GM18505 (cell line): ENCODE data around the gene GRAMD2A.

Experiments
- ATAC-seq: cut with Tn5 transposase; IDR thresholded peaks from one replicate; pipeline ENCODE4 v1.9.1; 2021; ENCODE audit not compliant: unreplicated experiment
- POLR2A ChIP-seq: IDR thresholded peaks from 4 replicates; pipeline ENCODE4 v1.6.1; 2011; ENCODE audit warnings: borderline replicate concordance; ENCODE audit not compliant: insufficient read depth, insufficient read length; ENCODE audit errors: extremely low read depth

GRAMD2A gene

GRCh38 chr15:72230197-72231065 is 32.8 kb upstream of the GRAMD2A start:
- no peak for ATAC-seq
- no peak for TF ChIP-seq POLR2A

GRCh38 chr15:72229947-72230196 is 32.3 kb upstream of the GRAMD2A start:
- no peak for TF ChIP-seq POLR2A

DNA sequence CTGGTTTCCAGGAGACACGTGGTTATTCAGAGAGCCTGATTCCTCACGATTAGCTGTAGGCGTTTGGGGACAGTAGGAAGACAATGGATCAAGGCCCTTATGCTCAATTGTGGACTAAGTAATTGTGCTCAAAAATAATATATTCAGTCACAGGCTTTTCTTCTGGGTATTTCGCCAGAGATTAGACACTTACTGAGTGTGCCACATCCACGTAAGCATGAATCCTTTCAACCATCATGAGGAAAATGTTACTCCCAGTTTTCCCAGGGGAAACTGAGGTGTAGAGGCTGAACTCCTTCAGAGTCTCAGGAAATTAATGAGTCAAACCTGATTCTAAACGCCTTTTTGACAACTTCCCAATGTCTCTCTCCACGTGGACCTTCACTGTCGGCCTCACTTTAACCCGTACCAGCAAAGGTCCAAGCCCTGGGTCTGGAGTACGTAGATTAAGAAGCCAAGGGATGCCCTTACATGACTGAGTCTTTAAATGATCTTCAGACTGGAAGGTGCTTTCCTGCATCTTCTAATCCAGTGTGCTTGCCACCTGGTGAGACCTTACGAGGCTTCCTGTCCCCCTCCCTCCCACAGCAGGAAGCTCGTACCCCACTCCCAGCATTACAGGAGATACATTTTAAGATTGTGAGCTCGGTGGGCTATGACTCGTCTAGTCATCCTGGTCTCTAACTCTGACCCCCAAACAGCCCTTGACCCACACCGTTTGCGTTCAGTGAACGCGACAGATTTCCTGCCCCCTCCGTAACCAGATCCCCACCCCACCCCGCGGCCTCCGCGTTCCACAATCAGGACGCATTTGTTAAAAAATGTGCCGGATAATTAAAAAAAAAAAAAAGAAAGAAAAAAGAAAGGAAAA is 31.7 kb upstream of the GRAMD2A start:
- TF ChIP-seq POLR2A = peak; percentile 46

More at GRCh38 chr15:72229947-72230196, 32.3 kb upstream of the GRAMD2A start:
- no peak for ATAC-seq

GRCh38 chr15:72227720-72228119 is 30.1 kb upstream of the GRAMD2A start:
- no peak for ATAC-seq

More for the DNA sequence above, 31.7 kb upstream of the GRAMD2A start:
- no peak for ATAC-seq

DNA sequence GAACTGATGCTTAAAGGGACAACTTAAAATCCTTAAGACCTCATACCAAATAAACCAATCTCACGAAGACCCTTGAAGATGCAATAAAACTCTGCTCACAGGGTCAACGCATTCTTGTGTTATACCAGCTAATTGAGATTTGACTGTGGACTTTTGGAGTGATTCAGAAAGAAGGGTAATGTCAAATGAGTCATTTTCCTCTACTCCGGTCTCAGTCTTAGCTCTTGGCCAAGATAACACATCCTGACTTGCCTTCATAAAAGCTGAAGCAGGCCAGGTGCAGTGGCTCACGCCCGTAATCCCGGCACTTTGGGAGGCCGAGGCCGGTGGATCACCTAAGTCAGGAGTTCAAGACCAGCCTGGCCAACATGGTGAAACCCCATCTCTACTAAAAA is 29.6 kb upstream of the GRAMD2A start:
- no peak for TF ChIP-seq POLR2A
- no peak for ATAC-seq

More at GRCh38 chr15:72227720-72228119, 30.1 kb upstream of the GRAMD2A start:
- no peak for TF ChIP-seq POLR2A

- no peak for TF ChIP-seq POLR2A
- ATAC-seq = no peak
Observed at GRCh38 chr15:72223278-72223677, 25.7 kb upstream of the GRAMD2A start.

DNA sequence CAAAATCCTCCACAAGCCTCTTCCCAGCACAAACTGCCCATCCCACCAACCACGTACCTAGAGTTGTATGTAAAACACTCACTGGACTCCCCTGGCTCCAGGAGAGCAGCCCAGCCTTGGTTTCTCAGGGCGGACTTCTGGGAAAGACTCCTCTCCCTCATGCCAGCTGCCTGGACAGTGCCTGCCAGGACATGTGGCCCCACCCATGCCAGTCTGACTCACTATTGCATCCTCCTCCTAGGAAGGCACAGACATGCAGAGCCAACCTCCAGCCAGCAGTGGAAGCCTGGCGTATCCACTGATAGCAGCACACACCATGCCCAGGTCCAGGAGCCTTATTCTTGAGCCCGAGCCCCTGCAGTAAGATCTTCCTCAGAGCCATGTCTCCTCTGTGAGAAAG is 24.8 kb upstream of the GRAMD2A start:
- ATAC-seq = no peak
- no peak for TF ChIP-seq POLR2A

- TF ChIP-seq POLR2A = no peak
- ATAC-seq = no peak
Observed at GRCh38 chr15:72220687-72221086, 23.1 kb upstream of the GRAMD2A start.

DNA sequence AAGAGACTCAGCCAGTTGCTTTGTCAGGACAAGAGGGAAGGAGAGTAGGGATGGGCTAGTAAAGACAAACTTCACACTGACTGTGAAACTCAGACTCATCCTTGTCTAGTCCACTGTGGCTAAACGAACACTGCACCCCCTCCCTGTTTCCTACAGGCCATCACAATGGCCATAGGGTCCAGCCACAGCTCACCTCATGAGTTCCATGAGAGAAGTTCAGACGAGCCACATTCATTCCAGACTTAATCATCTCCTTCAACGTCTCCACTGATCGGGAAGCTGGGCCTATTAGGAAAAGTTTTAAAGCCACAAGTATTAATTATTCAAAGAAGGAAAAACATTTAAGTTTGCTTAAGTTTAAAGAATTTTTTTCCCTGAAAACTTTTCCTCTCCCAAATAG is 19.6 kb upstream of the GRAMD2A start:
- ATAC-seq = no peak
- no peak for TF ChIP-seq POLR2A

GRCh38 chr15:72216079-72216478 is 18.5 kb upstream of the GRAMD2A start:
- TF ChIP-seq POLR2A = no peak
- no peak for ATAC-seq

DNA sequence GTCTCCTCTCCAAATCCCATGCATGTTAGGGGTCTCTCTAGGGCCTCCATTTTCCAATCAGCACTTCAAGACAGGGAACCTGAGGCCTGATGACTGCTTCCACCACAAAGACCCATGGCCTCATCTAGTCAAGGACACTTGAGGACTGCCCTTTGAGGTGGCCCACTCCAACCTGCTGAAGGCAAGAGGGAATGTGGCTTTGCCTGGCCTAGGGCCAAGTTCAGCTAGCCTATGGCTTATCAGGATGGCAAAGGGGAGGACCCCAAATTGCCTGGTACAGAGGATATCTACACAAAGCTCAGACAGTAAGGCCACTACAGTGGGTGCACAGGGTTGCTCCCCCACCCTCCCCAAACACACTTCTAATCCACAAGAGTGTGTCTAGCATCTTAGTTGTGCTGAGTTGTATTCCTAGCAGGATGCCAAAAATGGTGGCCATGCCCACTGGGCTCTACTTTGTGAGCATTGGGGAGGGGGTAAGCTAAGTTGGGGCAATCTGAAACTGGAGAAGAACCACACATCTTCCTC is 10.0 kb upstream of the GRAMD2A start:
- no peak for TF ChIP-seq POLR2A
- ATAC-seq = no peak

DNA sequence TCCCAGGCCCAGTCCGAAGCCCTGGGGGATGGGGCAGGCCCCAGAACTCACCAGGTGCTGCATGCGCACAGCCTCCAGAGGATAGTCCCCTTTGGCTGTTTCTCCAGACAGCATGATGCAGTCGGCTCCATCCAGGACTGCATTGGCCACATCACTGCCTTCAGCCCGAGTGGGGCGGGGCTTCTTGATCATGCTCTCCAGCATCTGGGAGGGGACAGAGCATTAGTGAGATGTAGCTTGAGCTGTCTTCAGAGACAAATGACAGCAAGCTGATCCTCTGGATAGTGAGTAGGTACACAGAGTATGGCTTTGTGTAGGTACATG is 9.1 kb upstream of the GRAMD2A start:
- TF ChIP-seq POLR2A = no peak
- no peak for ATAC-seq

- ATAC-seq = no peak
- TF ChIP-seq POLR2A = no peak
Observed at GRCh38 chr15:72205896-72206676, 8.5 kb upstream of the GRAMD2A start.
